Endodermal cell (in vitro differentiated cells): Measurements from ENCODE around the gene EMSY. TPM values are rescaled to one million over a fixed set of nuclear protein-coding genes. Genes with fewer than 3 reads are reported as not detected.
"Not testable (repeated sequence)": the region's sequence is repeated elsewhere in the genome, so short reads cannot be mapped to it uniquely, and the experiment has no call there.

Source experiments
- DNase-seq: peaks from one replicate; pipeline ENCODE4 v3.0.0-alpha.2; 2017
- H3K27ac ChIP-seq: 2 replicates; pipeline ENCODE4 v1.5.1; 2013; ENCODE audit warnings: mild to moderate bottlenecking, low read depth, low read length, moderate library complexity
- H3K27me3 ChIP-seq: 2 replicates; pipeline ENCODE4 v1.6.1; 2013; ENCODE audit warnings: mild to moderate bottlenecking, low read length, moderate library complexity; ENCODE audit not compliant: insufficient read depth, control insufficient read depth, poor library complexity, severe bottlenecking
- H3K36me3 ChIP-seq: 2 replicates; pipeline ENCODE4 v1.7.0; 2013; ENCODE audit warnings: mild to moderate bottlenecking, low read length, moderate library complexity; ENCODE audit not compliant: control insufficient read depth, insufficient read depth
- H3K4me1 ChIP-seq: one replicate; pipeline ENCODE4 v1.7.0; 2013; ENCODE audit warnings: low read length; ENCODE audit not compliant: control insufficient read depth, insufficient read depth
- H3K4me3 ChIP-seq: 2 replicates; pipeline ENCODE4 v1.5.1; 2013; ENCODE audit warnings: mild to moderate bottlenecking, low read length, moderate library complexity
- H3K9ac ChIP-seq: 2 replicates; pipeline ENCODE4 v1.6.1; 2013; ENCODE audit warnings: mild to moderate bottlenecking, low read length, moderate library complexity; ENCODE audit not compliant: poor library complexity, severe bottlenecking; ENCODE audit errors: extremely low read depth
- H3K9me3 ChIP-seq: 2 replicates; pipeline ENCODE4 v1.6.1; 2013; ENCODE audit warnings: mild to moderate bottlenecking, low read length, moderate library complexity; ENCODE audit not compliant: control insufficient read depth
- H3K27ac Mint-ChIP-seq: 2 replicates; pipeline ENCODE4 v1.8.0; 2020; ENCODE audit warnings: mixed read lengths
- H3K27me3 Mint-ChIP-seq: 2 replicates; pipeline ENCODE4 v1.8.0; 2021; ENCODE audit warnings: mild to moderate bottlenecking, mixed read lengths; ENCODE audit not compliant: insufficient read depth
- H3K36me3 Mint-ChIP-seq: 2 replicates; pipeline ENCODE4 v1.8.0; 2020; ENCODE audit warnings: low read depth, mixed read lengths
- H3K4me1 Mint-ChIP-seq: 2 replicates; pipeline ENCODE4 v1.8.0; 2020; ENCODE audit warnings: mixed read lengths
- H3K4me3 Mint-ChIP-seq: 2 replicates; pipeline ENCODE4 v1.8.0; 2020; ENCODE audit warnings: mild to moderate bottlenecking, moderate library complexity, mixed read lengths
- H3K9me3 Mint-ChIP-seq: 2 replicates; pipeline ENCODE4 v1.8.0; 2020; ENCODE audit warnings: mild to moderate bottlenecking, mixed read lengths
- WGBS, 2 experiments: methylation state at CpG; one replicate each; pipeline versions ENCODE4 v1.1.5 to v1.1.7; 2013; ENCODE audit warnings: missing lambda C conversion rate in 2 of 2, mixed read lengths in 1 of 2; ENCODE audit not compliant: insufficient coverage in 1 of 2, insufficient read length in 1 of 2; 5-methylcytosine and 5-hydroxymethylcytosine counted together
- total RNA-seq, 2 donors: library from RNA; stranded (reverse); fragmentation: NEBNext Ultra II Directional in 1 of 2; extraction: Animal tissue kit (Norgen Biotek cat#: 25700) in 1 of 2; gene quantifications; 2 replicates in 1 of 2; 3 replicates in 1 of 2; pipeline ENCODE4 v1.2.1, GENCODE V29; 2021
- TF ChIP-seq, protein P1 (sequence below): fragments of 200-600 bp; sonication (generic); conservative IDR thresholded peaks from 2 replicates; pipeline ENCODE4 v1.5.0; 2021; ENCODE audit warnings: antibody characterized with exemption, mild to moderate bottlenecking

Gene EMSY
- total RNA-seq, 2 donors from 2014 or later, result 27.4 to 35.5 TPM

DNA sequence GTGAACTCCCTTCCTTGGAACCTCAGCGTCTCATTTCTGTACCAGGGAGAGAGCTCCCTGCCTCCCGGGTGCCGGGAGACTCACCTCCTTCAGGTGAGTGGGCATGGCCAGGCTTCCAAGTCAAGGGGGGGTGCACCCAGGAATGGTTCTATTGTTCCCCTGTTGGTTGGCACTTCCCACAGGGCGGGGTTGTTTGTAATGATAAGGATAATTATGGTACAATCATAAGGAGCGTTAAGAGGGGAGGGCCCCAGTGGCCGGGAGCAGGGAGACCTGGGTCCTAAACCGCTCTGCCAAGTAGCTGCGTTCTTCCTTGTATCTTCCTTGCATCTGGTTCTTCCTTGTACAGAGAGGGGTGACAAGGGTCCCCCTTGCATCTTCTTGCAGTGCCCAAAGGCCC, 146.6 kb downstream of the EMSY start:
- H3K27me3 ChIP-seq, result no peaks in the 10 kb centered on the region
- H3K4me3 Mint-ChIP-seq, result no peak overlapping the region
- H3K4me3 ChIP-seq, result no peak overlapping the region
- TF ChIP-seq, protein P1, sequence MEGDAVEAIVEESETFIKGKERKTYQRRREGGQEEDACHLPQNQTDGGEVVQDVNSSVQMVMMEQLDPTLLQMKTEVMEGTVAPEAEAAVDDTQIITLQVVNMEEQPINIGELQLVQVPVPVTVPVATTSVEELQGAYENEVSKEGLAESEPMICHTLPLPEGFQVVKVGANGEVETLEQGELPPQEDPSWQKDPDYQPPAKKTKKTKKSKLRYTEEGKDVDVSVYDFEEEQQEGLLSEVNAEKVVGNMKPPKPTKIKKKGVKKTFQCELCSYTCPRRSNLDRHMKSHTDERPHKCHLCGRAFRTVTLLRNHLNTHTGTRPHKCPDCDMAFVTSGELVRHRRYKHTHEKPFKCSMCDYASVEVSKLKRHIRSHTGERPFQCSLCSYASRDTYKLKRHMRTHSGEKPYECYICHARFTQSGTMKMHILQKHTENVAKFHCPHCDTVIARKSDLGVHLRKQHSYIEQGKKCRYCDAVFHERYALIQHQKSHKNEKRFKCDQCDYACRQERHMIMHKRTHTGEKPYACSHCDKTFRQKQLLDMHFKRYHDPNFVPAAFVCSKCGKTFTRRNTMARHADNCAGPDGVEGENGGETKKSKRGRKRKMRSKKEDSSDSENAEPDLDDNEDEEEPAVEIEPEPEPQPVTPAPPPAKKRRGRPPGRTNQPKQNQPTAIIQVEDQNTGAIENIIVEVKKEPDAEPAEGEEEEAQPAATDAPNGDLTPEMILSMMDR, result no peak
- peaks cover 1% of the 10 kb centered on the region for H3K9me3 Mint-ChIP-seq
- no peak overlapping the region for H3K9ac ChIP-seq
- H3K4me1 ChIP-seq, result peaks cover 4% of the 10 kb centered on the region
- no peaks in the 10 kb centered on the region for H3K36me3 ChIP-seq
- no peaks in the 10 kb centered on the region for H3K36me3 Mint-ChIP-seq
- H3K27me3 Mint-ChIP-seq, result peaks cover 6% of the 10 kb centered on the region
- DNase-seq, result no peak
- H3K9me3 ChIP-seq, result no peaks in the 10 kb centered on the region
- WGBS, 2 experiments, result 90 to 96% methylated on average over 7 to 8 of the region's 8 CpGs
- H3K27ac Mint-ChIP-seq, result no peak overlapping the region
- no peak overlapping the region for H3K27ac ChIP-seq
- H3K4me1 Mint-ChIP-seq, result no peaks in the 10 kb centered on the region

DNA sequence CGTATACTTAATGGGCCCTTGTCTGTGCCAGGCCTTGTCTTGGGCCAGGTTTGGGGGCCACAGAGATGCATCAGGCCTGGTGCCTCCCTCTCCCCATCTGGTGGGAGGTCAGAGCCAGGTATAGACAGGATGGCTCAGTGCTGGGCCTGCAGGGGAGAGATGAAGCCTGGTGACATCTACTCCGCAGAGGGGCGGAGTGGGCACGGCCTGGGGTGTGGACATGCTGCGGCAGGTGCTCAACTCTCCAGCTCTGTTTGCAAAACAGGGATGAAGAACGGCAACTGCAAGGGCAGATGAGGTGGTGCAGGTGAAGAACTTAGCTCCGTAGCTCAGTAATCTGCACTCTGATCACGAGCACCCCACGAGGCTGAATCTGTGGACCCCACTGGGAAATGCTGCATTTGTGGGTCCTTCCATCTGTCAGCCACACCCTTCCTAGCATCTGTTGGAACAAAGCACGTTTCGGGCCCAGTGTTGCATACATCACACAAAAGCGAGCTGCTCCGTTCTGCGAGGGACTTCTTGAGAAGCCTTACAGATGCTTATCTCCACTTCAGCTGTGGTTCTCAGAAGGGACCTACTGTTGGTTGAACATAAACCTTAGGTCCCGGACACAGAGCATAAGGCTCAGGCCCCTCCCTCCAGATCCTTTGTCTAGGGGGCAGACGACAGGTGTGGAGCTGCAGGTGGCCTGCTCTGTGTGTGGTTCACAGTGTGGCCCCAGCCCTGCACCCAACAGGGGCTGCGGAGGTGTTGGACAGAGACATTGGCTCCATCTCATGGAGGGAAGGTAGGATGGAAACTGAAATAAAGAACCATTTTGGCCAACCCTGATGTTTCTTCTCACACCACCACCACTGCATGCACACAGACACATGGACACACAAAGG, 147.5 kb downstream of the EMSY start:
- H3K9ac ChIP-seq, result no peak overlapping the region

DNA sequence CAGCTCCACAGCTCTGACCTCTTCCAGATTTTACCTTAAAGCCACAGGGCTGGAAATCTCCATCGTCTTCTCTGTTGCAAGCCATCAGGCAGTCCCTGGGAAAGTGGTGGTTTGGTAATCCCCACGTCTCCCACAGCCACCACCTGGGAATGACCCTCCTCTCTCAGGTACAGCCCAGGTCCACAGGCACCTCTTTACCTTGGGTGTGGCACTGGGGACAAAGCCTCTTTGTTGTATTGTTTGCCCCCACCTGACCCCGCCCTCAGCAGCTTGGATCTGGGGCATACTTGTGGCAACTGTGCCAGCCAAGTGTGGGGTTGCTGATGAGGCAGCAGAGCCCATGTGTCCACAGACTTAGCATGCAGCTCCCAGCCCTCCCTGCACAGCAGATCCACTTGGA, 148.1 kb downstream of the EMSY start:
- TF ChIP-seq, protein P1, result no peak

More for the DNA sequence above, 147.5 kb downstream of the EMSY start:
- Histone ChIP-seq H3K27ac (no peak overlapping the region), H3K27me3 (no peaks in the 10 kb centered on the region), H3K9me3 (no peaks in the 10 kb centered on the region), H3K36me3 (no peaks in the 10 kb centered on the region), H3K4me1 (peaks cover 4% of the 10 kb centered on the region), H3K4me3 (no peak overlapping the region)
- Mint-ChIP-seq H3K9me3 (peaks cover 1% of the 10 kb centered on the region), H3K27ac (no peak overlapping the region), H3K36me3 (no peaks in the 10 kb centered on the region), H3K4me1 (no peaks in the 10 kb centered on the region), H3K27me3 (peaks cover 6% of the 10 kb centered on the region), H3K4me3 (no peak overlapping the region)
- no peak for DNase-seq
- whole genome bisulfite sequencing, 2 experiments, result 94 to 97% methylated on average over 13 to 17 of the region's 17 CpGs
- TF ChIP-seq, protein P1, result no peak

DNA sequence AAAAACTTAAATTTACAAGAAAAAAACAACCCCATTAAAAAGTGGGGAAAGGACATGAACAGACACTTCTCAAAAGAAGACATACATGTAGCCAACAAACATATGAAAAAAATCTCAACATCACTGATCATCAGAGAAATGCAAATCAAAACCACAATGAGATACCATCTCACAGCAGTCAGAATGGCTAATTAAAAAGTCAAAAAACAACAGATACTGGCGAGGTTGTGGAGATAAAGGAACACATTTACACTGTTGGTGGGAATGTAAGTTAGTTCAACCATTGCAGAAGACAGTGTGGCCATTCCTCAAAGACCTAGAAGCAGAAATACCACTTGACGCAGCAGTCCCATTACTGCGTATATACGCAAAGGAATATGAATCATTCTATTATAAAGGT, 150.3 kb downstream of the EMSY start:
- H3K27ac Mint-ChIP-seq, H3K4me3 ChIP-seq, H3K4me3 Mint-ChIP-seq, H3K36me3 ChIP-seq, H3K9ac ChIP-seq, H3K27me3 ChIP-seq, H3K27me3 Mint-ChIP-seq, H3K9me3 Mint-ChIP-seq, H3K36me3 Mint-ChIP-seq, H3K4me1 ChIP-seq, H3K27ac ChIP-seq, H3K9me3 ChIP-seq, H3K4me1 Mint-ChIP-seq, DNase-seq: not testable (repeated sequence)
- WGBS, 2 experiments, result 70 to 94% methylated on average over 1 to 4 of the region's 4 CpGs

More for the DNA sequence above, 148.1 kb downstream of the EMSY start:
- Mint-ChIP-seq H3K4me3 (no peak overlapping the region), H3K9me3 (peaks cover 1% of the 10 kb centered on the region), H3K4me1 (no peaks in the 10 kb centered on the region), H3K36me3 (no peaks in the 10 kb centered on the region), H3K27me3 (peaks cover 6% of the 10 kb centered on the region), H3K27ac (no peak overlapping the region)
- DNase-seq, result no peak
- H3K4me3 ChIP-seq, result no peak overlapping the region
- no peak overlapping the region for H3K27ac ChIP-seq
- 91 to 92% methylated on average over 2 to 3 of the region's 3 CpGs for WGBS, 2 experiments
- H3K9ac ChIP-seq, result no peak overlapping the region
- peaks cover 4% of the 10 kb centered on the region for H3K4me1 ChIP-seq
- H3K9me3 ChIP-seq, result no peaks in the 10 kb centered on the region
- H3K36me3 ChIP-seq, result no peaks in the 10 kb centered on the region
- no peaks in the 10 kb centered on the region for H3K27me3 ChIP-seq
